SJCRH30 (cell line): ENCODE data around the gene PRRX2. TPM values are rescaled to one million over a fixed set of nuclear protein-coding genes. Genes with fewer than 3 reads are reported as not detected.
A peak's percentile ranks its signal among the peaks of the same experiment; 100 is the strongest.
"Not testable (repeated sequence)": the region's sequence is repeated elsewhere in the genome, so short reads cannot be mapped to it uniquely, and the experiment has no call there.

Experiments used
- DNase-seq, 2 experiments: peaks; one replicate each; pipeline ENCODE4 v3.0.0-alpha.2; 2015 to 2020
- H3K27ac ChIP-seq: fragments of 250-450 bp; sonication (Bioruptor Pico); 2 replicates; pipeline ENCODE4 v1.5.1; 2020; ENCODE audit warnings: mild to moderate bottlenecking, moderate library complexity
- H3K27me3 ChIP-seq: fragments of 250-450 bp; sonication (Bioruptor Pico); 2 replicates; pipeline ENCODE4 v1.5.1; 2020; ENCODE audit warnings: mild to moderate bottlenecking, moderate library complexity
- H3K36me3 ChIP-seq: fragments of 250-450 bp; sonication (Bioruptor Pico); 2 replicates; pipeline ENCODE4 v1.5.1; 2020; ENCODE audit warnings: mild to moderate bottlenecking, moderate library complexity
- H3K4me1 ChIP-seq: fragments of 250-450 bp; sonication (Bioruptor Pico); 2 replicates; pipeline ENCODE4 v1.5.1; 2020; ENCODE audit warnings: mild to moderate bottlenecking, moderate library complexity
- H3K4me3 ChIP-seq: fragments of 250-450 bp; sonication (Bioruptor Pico); 2 replicates; pipeline ENCODE4 v1.5.1; 2020; ENCODE audit warnings: mild to moderate bottlenecking, moderate library complexity
- H3K9me3 ChIP-seq: fragments of 250-450 bp; sonication (Bioruptor Pico); replicated peaks from 2 replicates; pipeline ENCODE4 v1.5.1; 2020; ENCODE audit warnings: mild to moderate bottlenecking, moderate library complexity
- total RNA-seq: library from RNA; depleted of rRNA; stranded (reverse); fragments of >200 nt; shearing (Covaris generic); gene quantifications from 2 replicates; pipeline ENCODE4 v1.2.3, GENCODE V29; 2014

Gene PRRX2
- total RNA-seq, 1 experiment from 2014 or later, result 0.18 TPM

GRCh38 chr9:129655154-129655553, 10.3 kb upstream of the PRRX2 start:
- Histone ChIP-seq H3K36me3 (no peaks in the 10 kb centered on the region), H3K27ac (no peak overlapping the region), H3K27me3 (peaks cover 54% of the 10 kb centered on the region), H3K4me1 (peaks cover 18% of the 10 kb centered on the region), H3K4me3 (no peak overlapping the region), H3K9me3 (no peaks in the 10 kb centered on the region)
- no peak for DNase-seq

GRCh38 chr9:129655696-129656095, 9.8 kb upstream of the PRRX2 start:
- no peak overlapping the region for H3K4me3 ChIP-seq
- no peaks in the 10 kb centered on the region for H3K9me3 ChIP-seq
- H3K27ac ChIP-seq, result no peak overlapping the region
- no peaks in the 10 kb centered on the region for H3K36me3 ChIP-seq
- peaks cover 18% of the 10 kb centered on the region for H3K4me1 ChIP-seq
- H3K27me3 ChIP-seq, result peaks cover 50% of the 10 kb centered on the region
- DNase-seq, result no peak

GRCh38 chr9:129656795-129657390, 8.6 kb upstream of the PRRX2 start:
- no peak overlapping the region for H3K27ac ChIP-seq

GRCh38 chr9:129661029-129661428, 4.4 kb upstream of the PRRX2 start:
- peaks cover 7% of the 10 kb centered on the region for H3K4me1 ChIP-seq
- no peaks in the 10 kb centered on the region for H3K9me3 ChIP-seq
- H3K4me3 ChIP-seq, result no peak overlapping the region
- DNase-seq, result no peak
- H3K27ac ChIP-seq, result no peak overlapping the region
- no peaks in the 10 kb centered on the region for H3K36me3 ChIP-seq
- peaks cover 40% of the 10 kb centered on the region for H3K27me3 ChIP-seq

More at GRCh38 chr9:129656795-129657390, 8.6 kb upstream of the PRRX2 start:
- Histone ChIP-seq H3K36me3 (no peaks in the 10 kb centered on the region), H3K4me3 (no peak overlapping the region), H3K4me1 (peaks cover 18% of the 10 kb centered on the region), H3K9me3 (no peaks in the 10 kb centered on the region), H3K27me3 (peaks cover 43% of the 10 kb centered on the region)
- peak; percentile 39 to 50 for DNase-seq

- H3K27me3 ChIP-seq, result peaks cover 30% of the 10 kb centered on the region
- not testable (repeated sequence) for DNase-seq, H3K9me3 ChIP-seq
Observed at GRCh38 chr9:129662239-129662638, 3.2 kb upstream of the PRRX2 start.

GRCh38 chr9:129664746-129665388, 580 bp upstream of the PRRX2 start:
- peak overlapping the region; percentile 43 for H3K4me3 ChIP-seq

More at GRCh38 chr9:129662239-129662638, 3.2 kb upstream of the PRRX2 start:
- not testable (repeated sequence) for H3K4me1 ChIP-seq, H3K4me3 ChIP-seq, H3K36me3 ChIP-seq, H3K27ac ChIP-seq

GRCh38 chr9:129665814-129666520, 520 bp downstream of the PRRX2 start:
- H3K4me1 ChIP-seq, result no peaks in the 10 kb centered on the region
- H3K9me3 ChIP-seq, result no peaks in the 10 kb centered on the region
- H3K4me3 ChIP-seq, result no peak overlapping the region
- H3K36me3 ChIP-seq, result no peaks in the 10 kb centered on the region
- peaks cover 42% of the 10 kb centered on the region for H3K27me3 ChIP-seq
- no peak for DNase-seq
- H3K27ac ChIP-seq, result no peak overlapping the region

More at GRCh38 chr9:129664746-129665388, 580 bp upstream of the PRRX2 start:
- H3K27ac ChIP-seq, result no peak overlapping the region
- peaks cover 32% of the 10 kb centered on the region for H3K27me3 ChIP-seq
- no peaks in the 10 kb centered on the region for H3K36me3 ChIP-seq
- no peaks in the 10 kb centered on the region for H3K9me3 ChIP-seq
- no peak for DNase-seq
- no peaks in the 10 kb centered on the region for H3K4me1 ChIP-seq

GRCh38 chr9:129666575-129666974, 1.1 kb downstream of the PRRX2 start:
- H3K36me3 ChIP-seq, result no peaks in the 10 kb centered on the region
- no peak overlapping the region for H3K4me3 ChIP-seq
- no peaks in the 10 kb centered on the region for H3K4me1 ChIP-seq
- no peak for DNase-seq
- peaks cover 48% of the 10 kb centered on the region for H3K27me3 ChIP-seq
- H3K9me3 ChIP-seq, result no peaks in the 10 kb centered on the region
- no peak overlapping the region for H3K27ac ChIP-seq

- Histone ChIP-seq H3K4me3 (no peak overlapping the region), H3K27me3 (peaks cover 45% of the 10 kb centered on the region), H3K27ac (no peak overlapping the region)
Observed at GRCh38 chr9:129667378-129667777, 1.9 kb downstream of the PRRX2 start.

GRCh38 chr9:129667850-129668249, 2.4 kb downstream of the PRRX2 start:
- no peak for DNase-seq
- Histone ChIP-seq H3K36me3 (no peaks in the 10 kb centered on the region), H3K4me3 (no peak overlapping the region), H3K4me1 (no peaks in the 10 kb centered on the region), H3K9me3 (no peaks in the 10 kb centered on the region), H3K27ac (no peak overlapping the region), H3K27me3 (peaks cover 45% of the 10 kb centered on the region)

More at GRCh38 chr9:129667378-129667777, 1.9 kb downstream of the PRRX2 start:
- no peak for DNase-seq
- Histone ChIP-seq H3K4me1 (no peaks in the 10 kb centered on the region), H3K9me3 (no peaks in the 10 kb centered on the region), H3K36me3 (no peaks in the 10 kb centered on the region)

- Histone ChIP-seq H3K36me3 (no peaks in the 10 kb centered on the region), H3K27me3 (peaks cover 43% of the 10 kb centered on the region), H3K4me1 (peaks cover 10% of the 10 kb centered on the region), H3K27ac (no peak overlapping the region), H3K4me3 (no peak overlapping the region), H3K9me3 (no peaks in the 10 kb centered on the region)
- peak; percentile 42 to 44 for DNase-seq
Observed at GRCh38 chr9:129669141-129669718, 3.8 kb downstream of the PRRX2 start.

- no peaks in the 10 kb centered on the region for H3K36me3 ChIP-seq
- H3K27me3 ChIP-seq, result peaks cover 43% of the 10 kb centered on the region
- no peak for DNase-seq
- peaks cover 10% of the 10 kb centered on the region for H3K4me1 ChIP-seq
- H3K4me3 ChIP-seq, result no peak overlapping the region
- no peak overlapping the region for H3K27ac ChIP-seq
- no peaks in the 10 kb centered on the region for H3K9me3 ChIP-seq
Observed at GRCh38 chr9:129669946-129670345, 4.5 kb downstream of the PRRX2 start.

- Histone ChIP-seq H3K9me3 (no peaks in the 10 kb centered on the region), H3K36me3 (no peaks in the 10 kb centered on the region), H3K4me1 (peaks cover 10% of the 10 kb centered on the region), H3K27ac (no peak overlapping the region), H3K4me3 (no peak overlapping the region), H3K27me3 (peaks cover 51% of the 10 kb centered on the region)
- DNase-seq, result no peak
Observed at GRCh38 chr9:129671065-129671464, 5.6 kb downstream of the PRRX2 start.

- Histone ChIP-seq H3K4me3 (no peak overlapping the region), H3K27me3 (peaks cover 56% of the 10 kb centered on the region), H3K9me3 (no peaks in the 10 kb centered on the region), H3K36me3 (no peaks in the 10 kb centered on the region), H3K27ac (no peak overlapping the region), H3K4me1 (peaks cover 11% of the 10 kb centered on the region)
- no peak for DNase-seq
Observed at GRCh38 chr9:129671519-129671918, 6.1 kb downstream of the PRRX2 start.

- Histone ChIP-seq H3K4me1 (peaks cover 23% of the 10 kb centered on the region), H3K9me3 (no peaks in the 10 kb centered on the region), H3K36me3 (no peaks in the 10 kb centered on the region), H3K4me3 (no peak overlapping the region), H3K27me3 (peaks cover 59% of the 10 kb centered on the region), H3K27ac (no peak overlapping the region)
- no peak for DNase-seq
Observed at GRCh38 chr9:129672702-129673101, 7.3 kb downstream of the PRRX2 start.
